ENCODE data around the gene LAPTM5.
"Not testable (repeated sequence)": the region's sequence is repeated elsewhere in the genome, so short reads cannot be mapped to it uniquely, and the experiment has no call there.

Gene LAPTM5, protein sequence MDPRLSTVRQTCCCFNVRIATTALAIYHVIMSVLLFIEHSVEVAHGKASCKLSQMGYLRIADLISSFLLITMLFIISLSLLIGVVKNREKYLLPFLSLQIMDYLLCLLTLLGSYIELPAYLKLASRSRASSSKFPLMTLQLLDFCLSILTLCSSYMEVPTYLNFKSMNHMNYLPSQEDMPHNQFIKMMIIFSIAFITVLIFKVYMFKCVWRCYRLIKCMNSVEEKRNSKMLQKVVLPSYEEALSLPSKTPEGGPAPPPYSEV

DNA sequence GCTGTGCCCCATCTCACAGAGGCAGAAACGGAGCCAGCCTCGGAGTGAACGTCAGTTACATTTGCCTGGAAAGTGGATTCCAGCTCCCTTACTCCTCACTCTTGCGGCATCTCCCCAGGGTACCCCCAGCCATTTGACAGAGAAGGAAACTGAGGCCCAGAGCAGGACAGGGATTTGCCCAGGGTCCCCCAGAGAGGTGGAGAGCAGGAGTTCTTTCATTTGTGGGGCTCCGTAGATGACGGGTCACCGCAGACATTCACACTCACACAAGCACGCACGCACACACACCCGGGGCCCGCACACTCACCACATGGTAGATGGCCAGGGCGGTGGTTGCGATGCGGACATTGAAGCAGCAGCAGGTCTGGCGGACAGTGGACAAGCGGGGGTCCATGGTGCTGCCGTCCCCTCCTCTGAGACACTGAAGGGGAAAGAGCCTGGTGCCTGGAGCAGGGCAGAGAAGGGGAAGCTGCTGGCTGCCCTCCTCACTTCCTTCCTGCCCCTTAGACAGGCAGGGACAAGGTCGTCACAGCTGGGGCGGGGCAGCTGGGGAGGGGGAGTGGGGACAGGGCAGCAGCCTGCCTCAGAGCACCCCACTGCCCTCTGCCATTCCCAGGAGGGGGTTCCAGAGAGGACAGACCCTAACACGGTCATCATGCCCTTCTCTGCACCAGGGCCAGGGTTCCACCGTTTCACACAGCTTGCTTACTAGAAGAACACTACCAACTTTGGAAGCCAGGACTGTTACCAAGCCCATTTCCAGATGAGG, at the start of gene LAPTM5:
Gene LAPTM5, minus strand, starts transcription at position 423 of the 769 bp plus-strand sequence. Its CDS starts 29 bp downstream, at position 394.
- DNase-seq, result no peak

- no peak for DNase-seq
These were observed 49.1 kb upstream of the LAPTM5 start for GRCh38 chr1:30806381-30807317.

DNA sequence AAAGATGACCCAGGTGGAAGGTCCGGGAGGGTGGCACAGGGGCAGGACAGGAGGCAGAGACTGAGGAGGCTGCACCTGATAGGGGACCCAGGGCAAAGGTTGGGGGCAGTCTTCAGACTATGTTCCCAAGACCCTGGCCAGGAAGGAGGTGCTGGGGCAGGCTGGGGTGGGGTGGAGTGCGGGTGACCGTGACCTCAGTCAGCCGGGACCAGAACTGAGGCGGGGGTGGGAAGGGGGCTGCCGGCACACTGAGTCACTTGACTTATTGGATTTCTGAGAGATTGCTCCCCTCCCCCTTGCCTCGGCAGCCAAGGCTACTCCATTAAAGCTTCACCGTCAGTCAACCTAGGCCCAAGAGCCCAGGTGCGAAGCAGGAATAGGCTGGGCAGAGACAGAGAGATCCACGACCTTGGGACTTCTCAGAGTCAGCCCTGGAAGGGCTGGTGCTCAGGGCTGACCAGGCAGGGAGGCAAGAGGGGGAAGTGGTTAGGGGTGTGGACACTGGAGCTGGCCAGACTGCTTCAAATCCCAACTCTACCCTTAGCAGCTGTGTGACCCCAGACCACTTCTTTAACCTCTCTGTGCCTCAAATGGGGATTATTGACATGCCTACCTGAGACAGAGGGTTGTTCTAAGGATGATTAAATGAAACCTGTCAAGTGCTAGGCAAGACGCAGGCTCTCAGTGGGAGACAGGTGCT, 47.9 kb upstream of the LAPTM5 start:
- no peak for DNase-seq

DNA sequence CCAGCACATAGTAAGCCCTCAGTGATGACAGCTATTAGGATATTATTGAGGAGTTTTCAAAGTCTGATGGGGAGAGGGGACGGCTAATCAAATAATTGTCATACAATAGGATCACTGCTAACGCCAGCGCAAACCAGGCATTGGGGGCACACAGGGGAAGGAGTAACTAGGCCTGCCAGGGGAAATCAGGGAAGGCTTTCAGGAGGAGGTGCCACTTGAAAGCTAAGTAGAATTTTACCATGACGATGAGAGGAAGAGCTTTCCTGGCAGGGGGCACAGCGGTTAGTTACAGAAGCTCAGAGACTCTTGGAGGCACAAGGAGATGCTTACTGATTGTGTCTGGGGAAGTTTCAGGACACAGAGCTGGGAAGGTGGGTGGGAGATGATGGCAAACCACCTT, 47.2 kb upstream of the LAPTM5 start:
- no peak for DNase-seq

DNA sequence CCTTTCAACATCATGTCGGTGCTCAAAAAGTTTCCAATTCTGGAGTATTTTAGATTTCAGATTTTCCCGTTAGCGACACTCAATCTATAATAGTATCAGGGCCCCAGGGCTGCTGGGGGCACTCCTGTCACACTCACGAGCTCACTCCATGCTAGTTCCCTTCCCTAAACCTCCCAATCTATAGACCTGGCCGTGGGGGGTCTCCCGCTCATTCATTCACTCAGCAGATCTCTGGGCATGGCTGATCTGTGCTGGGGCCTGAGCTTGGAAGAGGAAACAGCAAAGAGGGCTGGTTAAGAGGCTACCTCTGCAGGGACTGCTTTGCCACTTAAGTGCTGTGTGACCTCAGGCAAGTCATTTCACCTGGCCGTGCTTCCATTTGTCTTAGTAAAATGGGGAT, 46.8 kb upstream of the LAPTM5 start:
- no peak for DNase-seq

DNA sequence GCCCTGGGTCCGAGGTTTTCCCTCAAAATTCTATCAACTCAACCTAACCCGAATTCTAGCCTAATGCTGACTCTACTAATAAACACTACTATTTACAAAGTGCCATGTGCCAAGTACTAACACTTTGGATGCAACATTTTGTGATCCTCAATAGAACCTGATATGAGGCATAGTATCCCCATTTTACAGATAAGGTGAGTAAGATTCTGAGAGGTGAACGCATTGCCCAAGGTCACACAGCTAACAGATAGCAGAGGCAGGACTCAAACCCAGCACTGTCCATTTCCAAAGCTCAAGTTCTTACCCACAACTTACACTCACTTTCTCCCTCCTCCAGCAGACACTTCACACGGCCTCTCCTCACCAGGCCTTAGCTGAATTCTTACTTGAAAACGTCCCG, 46.0 kb upstream of the LAPTM5 start:
- no peak for DNase-seq

GRCh38 chr1:30801771-30802198, 44.2 kb upstream of the LAPTM5 start:
- peak; percentile 29 for DNase-seq

DNA sequence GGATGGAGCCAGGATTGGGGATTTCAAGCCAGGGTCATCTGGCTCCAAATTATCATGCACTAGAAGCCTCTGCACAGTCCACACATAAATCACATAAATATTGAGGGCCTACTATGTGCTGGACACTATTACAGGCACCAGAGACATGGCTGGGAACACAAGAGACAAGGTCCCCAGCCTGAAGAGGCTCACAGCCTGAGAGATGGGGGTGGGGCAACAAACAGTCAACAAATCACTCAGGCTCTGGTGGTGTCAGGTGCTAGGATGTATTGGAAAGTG, 41.6 kb upstream of the LAPTM5 start:
- no peak for DNase-seq

GRCh38 chr1:30798389-30799232, 41.0 kb upstream of the LAPTM5 start:
- no peak for DNase-seq

- DNase-seq, result no peak
These were observed 37.5 kb upstream of the LAPTM5 start for GRCh38 chr1:30795026-30795425.

- DNase-seq, result no peak
These were observed 36.7 kb upstream of the LAPTM5 start for GRCh38 chr1:30794260-30794659.

DNA sequence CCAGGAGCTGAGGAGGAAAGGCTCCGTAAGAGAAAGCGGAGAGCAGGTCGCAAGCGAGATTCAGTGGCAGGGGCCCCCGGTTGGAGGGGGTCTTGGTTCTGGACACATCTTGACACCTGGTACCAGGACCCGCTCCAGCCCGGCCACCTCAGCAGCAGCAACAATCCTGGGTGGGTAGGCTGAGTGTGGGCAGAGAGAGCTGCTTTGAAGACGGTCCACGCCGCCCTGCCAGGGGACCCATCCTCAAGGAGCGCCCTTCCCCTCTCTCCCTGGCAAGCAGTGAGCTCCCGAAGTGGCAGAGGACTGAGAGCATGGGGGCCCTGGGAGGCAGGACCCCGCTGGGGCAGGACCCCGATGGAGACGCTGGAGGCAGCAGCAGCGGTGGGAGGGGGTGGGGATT, 35.6 kb upstream of the LAPTM5 start:
- no peak for DNase-seq

DNA sequence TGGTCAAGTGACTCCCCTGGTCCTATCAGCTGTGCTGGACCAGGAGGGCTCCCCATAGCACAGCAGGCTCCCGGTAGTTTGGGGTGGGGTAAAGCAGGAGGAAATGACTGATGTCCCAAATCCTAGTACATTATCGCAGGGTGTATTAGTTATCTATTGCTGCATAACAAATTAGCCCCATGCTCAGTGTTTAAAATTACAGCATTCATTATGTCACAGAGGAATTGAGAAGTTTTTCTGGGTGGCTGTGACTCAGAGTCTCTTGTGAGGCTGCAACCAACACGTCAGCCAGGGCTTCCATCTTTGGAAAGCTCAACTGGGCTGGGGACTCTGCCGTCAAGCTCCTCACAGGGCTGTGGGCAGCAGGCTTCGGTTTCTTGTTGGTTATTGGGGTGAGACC, 34.3 kb upstream of the LAPTM5 start:
- no peak for DNase-seq

DNA sequence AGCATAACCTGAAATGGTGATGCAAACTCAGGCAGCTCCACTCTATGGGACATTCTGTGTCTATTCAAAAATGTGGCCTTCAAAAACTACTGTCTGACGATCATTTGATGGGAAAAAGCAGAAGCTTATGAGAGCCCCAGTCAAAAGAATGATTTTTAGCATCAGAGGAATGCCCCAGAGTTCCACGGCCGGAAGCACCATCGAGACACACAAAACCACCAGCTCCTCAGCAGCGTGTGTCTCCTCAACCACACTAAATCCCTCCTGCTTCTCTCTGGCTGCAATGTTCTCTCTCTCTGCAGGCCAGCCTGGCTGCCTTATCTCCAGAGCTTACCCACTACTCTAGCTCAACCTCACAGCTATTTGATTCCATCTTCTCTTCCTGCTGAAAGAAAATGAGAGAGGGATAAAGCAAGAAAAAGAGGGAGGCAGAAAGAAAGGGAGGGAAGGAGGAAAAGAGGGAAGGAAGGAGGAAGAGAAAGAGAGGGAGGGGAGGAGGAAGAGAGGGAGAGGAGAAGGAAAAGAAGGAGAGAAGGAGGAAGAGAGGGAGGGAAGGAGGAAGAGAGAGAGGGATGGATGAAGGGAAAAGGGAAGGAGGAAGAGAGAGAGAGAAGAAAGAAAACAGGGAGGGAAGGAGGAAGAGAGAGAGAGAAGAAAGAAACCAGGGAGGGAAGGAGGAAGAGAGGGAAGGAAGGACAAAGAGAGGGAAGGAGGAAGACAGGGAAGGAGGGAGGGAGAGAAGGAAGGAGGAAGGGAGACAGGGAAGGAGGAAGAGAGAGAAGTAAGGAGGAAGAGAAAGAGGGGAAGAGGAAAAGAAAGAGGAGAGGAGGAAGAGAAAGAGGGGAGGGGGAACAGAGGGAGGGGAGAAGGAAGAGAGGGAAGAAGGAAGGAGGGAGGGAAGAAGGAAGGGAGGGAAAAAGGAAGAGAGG, 33.5 kb upstream of the LAPTM5 start:
- DNase-seq, result no peak

GRCh38 chr1:30790256-30790525, 32.6 kb upstream of the LAPTM5 start:
- DNase-seq, result not testable (repeated sequence)

DNA sequence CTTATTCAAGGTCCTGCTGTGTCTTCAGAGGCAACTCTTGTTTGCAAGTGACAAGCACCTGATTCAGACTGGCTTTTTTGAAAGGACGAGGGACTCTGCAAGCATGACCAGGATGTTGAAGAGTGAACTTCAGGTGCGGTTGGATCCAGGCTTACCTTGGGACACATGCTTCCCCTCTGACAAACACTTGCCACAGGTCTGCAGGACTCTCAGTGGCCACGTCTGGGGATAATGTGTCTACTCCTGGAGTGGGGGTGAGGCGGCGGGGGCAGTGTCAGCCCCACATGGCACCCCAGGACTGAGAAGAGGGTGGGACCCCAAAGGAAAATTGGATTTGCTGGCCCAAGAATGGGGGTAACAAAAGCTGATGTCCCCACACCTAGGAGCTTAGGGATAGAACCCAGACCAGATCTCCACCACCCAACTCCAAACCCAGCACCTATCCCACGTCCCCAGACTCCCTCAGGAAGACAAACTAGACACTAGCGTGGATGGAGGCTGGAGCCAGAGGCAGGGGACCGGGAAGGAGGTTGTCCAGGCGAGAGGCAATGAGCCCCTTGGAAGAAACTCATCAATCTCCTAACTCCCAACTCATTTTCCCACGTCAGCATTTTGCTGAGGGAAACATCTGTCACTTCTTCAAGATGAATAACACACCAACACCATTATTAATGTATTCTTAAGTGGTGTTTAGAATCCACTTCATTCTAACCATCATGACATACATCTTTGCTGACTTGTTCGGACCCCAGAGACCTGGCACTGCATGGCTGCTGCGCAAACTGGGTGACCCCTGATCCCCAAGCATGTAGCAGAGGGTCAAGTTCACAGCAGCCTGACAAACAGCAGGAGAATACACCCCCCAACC, 32.0 kb upstream of the LAPTM5 start:
- DNase-seq, result no peak

DNA sequence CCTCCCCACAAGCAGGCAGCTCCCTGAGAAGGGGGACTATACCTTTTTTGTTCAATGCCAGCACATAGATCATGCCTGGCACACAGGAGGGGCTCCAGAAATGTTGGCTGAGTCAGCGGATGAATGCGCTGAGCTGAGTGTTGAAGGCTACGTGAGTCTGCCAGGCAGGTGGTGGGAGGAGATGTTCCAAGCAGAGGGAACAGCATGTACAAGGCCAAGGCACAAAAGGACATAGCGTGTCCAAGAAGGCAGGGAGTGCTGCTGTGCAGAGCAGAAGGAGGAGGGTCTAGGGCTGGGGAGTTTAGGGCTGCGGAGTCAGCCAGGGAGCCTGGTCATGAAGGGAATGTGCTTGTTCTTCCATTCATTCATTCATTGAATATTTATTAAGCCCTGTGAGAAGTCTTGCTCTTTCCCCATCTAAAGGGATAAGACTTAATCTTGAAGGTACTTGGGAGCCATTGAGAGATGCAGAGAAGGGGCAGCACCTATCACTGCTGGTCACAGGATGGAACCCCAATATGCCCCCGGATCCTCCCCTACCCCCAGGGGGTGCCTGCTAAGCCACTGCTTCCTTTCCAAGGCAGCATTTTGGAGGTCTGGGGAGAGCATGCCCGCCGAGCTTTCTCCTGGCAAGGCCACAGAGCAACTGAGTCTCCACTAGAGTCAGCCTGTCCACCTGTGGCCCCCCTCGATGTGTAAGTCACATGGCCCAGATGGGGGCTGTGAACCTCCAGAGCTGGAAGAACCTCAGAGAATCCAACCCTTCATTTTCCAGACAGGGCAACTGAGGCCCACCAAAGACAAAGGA, 31.2 kb upstream of the LAPTM5 start:
- no peak for DNase-seq

DNA sequence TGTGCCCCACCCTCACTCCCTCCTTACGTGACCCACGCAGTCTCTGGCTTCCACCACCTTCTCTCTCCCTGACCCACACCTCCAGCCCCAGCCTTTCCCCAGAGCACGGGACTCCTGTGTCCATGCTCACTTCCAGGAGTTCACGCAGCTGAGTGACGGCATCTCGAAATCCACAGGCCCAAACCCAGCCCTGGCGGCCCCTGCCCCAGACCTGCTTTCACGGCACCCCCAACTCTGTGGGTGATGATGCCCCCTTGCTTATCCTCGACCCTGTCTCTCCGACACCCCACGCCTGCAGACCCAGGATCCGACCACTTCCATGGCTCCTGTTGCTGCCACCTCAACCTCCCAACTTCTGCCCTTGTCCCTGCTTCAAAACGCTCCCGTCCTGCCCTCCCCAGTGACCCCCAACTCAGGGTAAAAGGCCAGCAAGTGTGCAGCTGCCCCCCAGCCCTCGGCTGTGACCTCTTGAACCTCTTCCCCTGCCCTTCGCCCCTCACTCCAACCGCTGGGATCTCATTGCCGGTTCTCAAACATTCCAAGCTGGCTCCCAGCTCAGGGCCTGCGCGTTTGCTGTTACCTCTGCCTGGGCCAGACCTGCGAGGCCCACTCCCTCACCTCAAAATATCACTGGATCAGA, 30.4 kb upstream of the LAPTM5 start:
- no peak for DNase-seq

GRCh38 chr1:30787266-30787665, 29.7 kb upstream of the LAPTM5 start:
- DNase-seq, result no peak
